Sigmoid colon (tissue), 7 donors: ENCODE measurements around the gene RAD9B. TPM values are rescaled to one million over a fixed set of nuclear protein-coding genes. Genes with fewer than 3 reads are reported as not detected.

Experiments
- DNase-seq: peaks from one replicate; pipeline ENCODE4 v3.0.0-alpha.2; 2019
- H3K27ac ChIP-seq, 4 donors: fragments of 200-600 bp; sonication (generic); one replicate each; pipeline ENCODE4 v1.5.1; 2016 to 2019; ENCODE audit warnings: mild to moderate bottlenecking in 1 of 4
- H3K27me3 ChIP-seq, 3 donors: fragments of 200-600 bp; sonication (generic); one replicate each; pipeline ENCODE4 v1.5.1; 2019; ENCODE audit warnings: mild to moderate bottlenecking in 1 of 3
- H3K36me3 ChIP-seq, 4 donors: fragments of 200-600 bp; sonication (generic); one replicate each; pipeline ENCODE4 v1.5.1; 2016 to 2019
- H3K4me1 ChIP-seq, 4 donors: fragments of 200-600 bp; sonication (generic); one replicate each; pipeline ENCODE4 v1.5.1; 2017 to 2019
- H3K4me3 ChIP-seq, 4 donors: fragments of 200-600 bp; sonication (generic); one replicate each; pipeline ENCODE4 v1.5.1; 2017 to 2019; ENCODE audit warnings: mild to moderate bottlenecking in 2 of 4, moderate library complexity in 1 of 4
- H3K9me3 ChIP-seq, 4 donors: fragments of 200-600 bp in 3 of 4; sonication (generic) in 3 of 4; one replicate each; pipeline versions ENCODE4 v1.5.1 to v1.6.1; 2013 to 2019
- CTCF ChIP-seq, 4 experiments: fragments of 450-650 bp in 3 of 4; fragments of 200-600 bp in 1 of 4; IDR thresholded peaks; one replicate each; pipeline ENCODE4 v1.5.1; 2016 to 2019; ENCODE audit warnings: antibody characterized with exemption in 4 of 4, mild to moderate bottlenecking in 3 of 4, moderate library complexity in 2 of 4
- EP300 ChIP-seq, 4 donors: sonication (generic); formaldehyde crosslinking; IDR thresholded peaks; one replicate each; pipeline ENCODE4 v1.6.1; 2017; ENCODE audit warnings: antibody characterized with exemption in 4 of 4
- POLR2A ChIP-seq, 2 donors: fragments of 450-650 bp; IDR thresholded peaks; one replicate each; pipeline ENCODE4 v1.6.1; 2016; ENCODE audit warnings: antibody characterized with exemption in 2 of 2, mild to moderate bottlenecking in 2 of 2, moderate library complexity in 2 of 2
- POLR2AphosphoS5 ChIP-seq, 4 donors: sonication (generic); formaldehyde crosslinking; IDR thresholded peaks; one replicate each; pipeline ENCODE4 v1.6.1; 2017; ENCODE audit warnings: antibody characterized with exemption in 4 of 4
- WGBS, 2 donors: extraction: QIAGEN DNeasy Blood & Tissue Kit; methylation state at CpG; one replicate each; pipeline ENCODE4 v1.1.7; 2013; 5-methylcytosine and 5-hydroxymethylcytosine counted together
- intact Hi-C: fragments of 100-400 bp; cut with DNase I; formaldehyde crosslinking; loops from one replicate; pipeline ENCODE4 v1.15.1; 2023
- polyA plus RNA-seq, 3 donors: library from polyadenylated mRNA; stranded (reverse); fragments of 200-250 nt; gene quantifications; one replicate each; pipeline ENCODE4 v1.2.3, GENCODE V29; 2013
- total RNA-seq, 4 donors: library from RNA; depleted of rRNA; stranded (reverse); fragments of >200 nt; gene quantifications; one replicate each; pipeline ENCODE4 v1.1.0, GENCODE V29; 2016
- donor health status: healthy with polysubstance abuse.
- donor health status: Bipolar disorder and iron deficiency.
- donor health status: healthy.

Gene RAD9B
- total and polyA plus RNA-seq, 7 donors: 0.36 to 0.71 (median 0.51) TPM; not detected in 1

DNA sequence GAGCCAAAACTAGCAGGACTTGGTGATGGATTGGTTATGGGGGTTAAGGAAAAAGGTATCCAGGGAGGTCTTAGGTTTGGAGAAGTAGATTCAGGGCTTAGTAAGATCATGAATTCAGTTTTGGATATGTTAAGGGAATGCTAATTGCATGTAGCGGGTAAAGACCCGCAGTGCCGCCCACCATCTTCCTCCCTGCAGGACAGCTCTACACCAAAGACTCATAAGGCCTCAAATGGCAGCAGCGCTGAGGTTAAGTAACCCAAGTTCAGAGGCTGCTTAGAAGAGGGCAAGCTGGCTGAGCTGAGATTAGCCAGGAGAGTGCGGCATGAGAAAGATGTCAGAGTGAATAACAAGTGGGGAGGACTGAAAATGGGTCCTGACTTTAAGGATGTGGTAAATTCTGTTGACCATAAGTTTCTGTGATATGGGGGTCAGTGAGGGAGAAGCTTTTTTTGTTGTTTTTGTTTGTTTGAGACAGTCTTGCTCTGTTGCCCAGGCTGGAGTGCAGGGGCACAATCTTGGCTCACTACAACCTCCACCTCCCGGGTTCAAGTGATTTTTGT lies 26.2 kb downstream of the RAD9B start:
- no peak for DNase-seq
- Histone ChIP-seq H3K4me1 (peaks cover 0 to 32% (median 31%) of the 10 kb centered on the region in 4 donors), H3K27me3 (no peaks in the 10 kb centered on the region), H3K36me3 (no peaks in the 10 kb centered on the region), H3K9me3 (no peaks in the 10 kb centered on the region), H3K27ac (no peak overlapping the region), H3K4me3 (no peak overlapping the region)
- intact Hi-C loops: no loop called here
- TF ChIP-seq POLR2AphosphoS5 (IDR thresholded peaks at IDR 0.05): no peak
- TF ChIP-seq EP300 (IDR thresholded peaks at IDR 0.05): no peak
- no peak for TF ChIP-seq POLR2A (IDR thresholded peaks at IDR 0.05)
- TF ChIP-seq CTCF (IDR thresholded peaks at IDR 0.05): no peak
- 95 to 96% methylated on average over 6 of the region's 6 CpGs for WGBS, 2 donors

DNA sequence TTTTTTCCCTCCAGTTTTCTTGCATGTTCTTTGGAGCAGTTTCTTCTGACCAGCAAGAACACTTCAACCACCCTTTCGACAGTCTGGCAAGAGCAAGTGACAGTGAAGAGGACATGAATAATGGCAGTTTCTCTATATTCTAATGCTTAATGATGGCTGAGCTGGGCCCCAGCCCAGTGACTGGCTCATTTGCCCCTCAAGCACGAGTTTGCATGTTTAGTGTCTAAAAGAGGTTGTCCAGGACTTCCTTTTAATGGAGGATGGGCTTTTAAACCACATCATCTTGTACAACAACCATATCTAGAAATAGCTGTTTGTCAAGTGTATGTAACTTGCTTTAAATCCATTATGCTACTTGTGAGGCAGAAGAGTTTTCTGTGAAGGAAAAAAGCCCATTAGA lies 28.4 kb downstream of the RAD9B start:
- H3K27me3 ChIP-seq: no peaks in the 10 kb centered on the region
- peak overlapping the region in 2 of 4 donors; percentile 75 to 78 for H3K27ac ChIP-seq
- 72% methylated on average over 2 of the region's 2 CpGs for WGBS, 2 donors
- DNase-seq: no peak
- H3K4me3 ChIP-seq: no peak overlapping the region
- H3K36me3 ChIP-seq: no peaks in the 10 kb centered on the region
- intact Hi-C loops: no loop called here
- H3K4me1 ChIP-seq: peaks cover 0 to 54% (median 49%) of the 10 kb centered on the region in 4 donors
- H3K9me3 ChIP-seq: no peaks in the 10 kb centered on the region
- TF ChIP-seq CTCF (IDR thresholded peaks at IDR 0.05) (no peak), EP300 (IDR thresholded peaks at IDR 0.05) (no peak), POLR2A (IDR thresholded peaks at IDR 0.05) (no peak), POLR2AphosphoS5 (IDR thresholded peaks at IDR 0.05) (peak in 2 of 4 donors; percentile 10 to 14)

DNA sequence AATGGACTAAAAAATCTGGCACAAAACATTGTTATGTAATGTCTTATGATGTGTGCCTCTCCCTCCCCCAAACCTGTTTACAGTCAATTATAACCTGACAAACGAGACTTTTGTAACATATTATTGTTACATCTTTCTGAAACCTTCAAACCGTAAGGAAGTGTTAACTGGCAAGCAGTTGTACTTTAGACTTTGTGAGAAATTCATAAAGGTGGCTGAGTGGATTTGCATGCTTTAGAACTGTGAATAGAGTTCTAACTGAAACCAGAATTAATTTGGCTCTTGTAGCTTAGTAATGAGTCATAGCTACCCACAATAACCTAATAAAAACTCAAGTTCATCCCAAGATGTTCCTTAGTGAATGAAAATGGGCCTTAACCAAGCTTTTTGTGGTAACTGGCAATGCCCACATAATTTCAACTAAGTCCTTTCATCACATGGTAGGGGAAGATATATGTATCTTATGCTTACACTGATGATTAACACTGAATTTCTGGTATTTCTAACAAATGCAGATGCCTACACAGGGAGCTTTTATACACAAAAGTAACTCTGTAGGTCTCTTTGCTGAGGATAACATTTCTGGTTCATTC lies 29.7 kb downstream of the RAD9B start:
- TF ChIP-seq CTCF (IDR thresholded peaks at IDR 0.05): no peak
- TF ChIP-seq EP300 (IDR thresholded peaks at IDR 0.05): no peak
- TF ChIP-seq POLR2AphosphoS5 (IDR thresholded peaks at IDR 0.05): no peak
- TF ChIP-seq POLR2A (IDR thresholded peaks at IDR 0.05): no peak
- Histone ChIP-seq H3K9me3 (no peaks in the 10 kb centered on the region), H3K36me3 (peaks cover 0 to 12% (median 3%) of the 10 kb centered on the region in 4 donors), H3K4me1 (peaks cover 0 to 65% (median 55%) of the 10 kb centered on the region in 4 donors), H3K4me3 (peak overlapping the region in 1 of 4 donors; percentile 4), H3K27ac (peak overlapping the region; percentile 45 to 78 (median 69)), H3K27me3 (no peaks in the 10 kb centered on the region)
- intact Hi-C loops: no loop called here
- no peak for DNase-seq
- 9 to 39% methylated on average over 2 of the region's 2 CpGs for WGBS, 2 donors

GRCh38 chr12:110532644-110533043 lies 30.5 kb downstream of the RAD9B start:
- intact Hi-C loops: no loop called here
- no peaks in the 10 kb centered on the region for H3K27me3 ChIP-seq
- H3K27ac ChIP-seq: peak overlapping the region; percentile 45 to 78 (median 69)
- no peak for DNase-seq
- H3K36me3 ChIP-seq: peaks cover 0 to 15% (median 3%) of the 10 kb centered on the region in 4 donors
- peaks cover 0 to 73% (median 63%) of the 10 kb centered on the region in 4 donors for H3K4me1 ChIP-seq
- WGBS, 2 donors: 79 to 80% methylated on average over 3 of the region's 3 CpGs
- H3K4me3 ChIP-seq: no peak overlapping the region
- TF ChIP-seq EP300 (IDR thresholded peaks at IDR 0.05): no peak
- no peaks in the 10 kb centered on the region for H3K9me3 ChIP-seq

DNA sequence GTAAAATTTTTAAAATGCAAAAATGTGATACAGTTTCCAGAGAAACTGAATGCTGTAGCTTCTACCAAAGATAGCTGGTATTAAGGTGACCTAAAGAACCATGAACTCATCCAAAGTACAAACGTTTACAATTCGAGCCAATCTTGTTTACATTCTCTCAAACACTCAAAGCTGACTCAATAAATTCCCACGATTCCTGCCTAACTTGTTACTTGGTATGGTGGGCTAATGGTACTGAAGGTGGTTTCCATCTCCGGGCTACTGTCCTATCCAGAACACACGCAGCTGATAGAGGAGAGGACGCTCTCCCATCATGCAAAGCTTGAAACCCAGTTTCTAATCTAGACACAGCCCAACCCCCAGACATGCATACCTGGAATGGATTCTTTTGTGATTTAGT lies 31.5 kb downstream of the RAD9B start:
- Histone ChIP-seq H3K9me3 (no peaks in the 10 kb centered on the region), H3K27me3 (no peaks in the 10 kb centered on the region), H3K4me1 (peaks cover 0 to 82% (median 69%) of the 10 kb centered on the region in 4 donors), H3K4me3 (no peak overlapping the region), H3K36me3 (peaks cover 0 to 25% (median 5%) of the 10 kb centered on the region in 4 donors), H3K27ac (peak overlapping the region; percentile 45 to 78 (median 69))
- no peak for DNase-seq
- intact Hi-C loops: no loop called here
- no peak for TF ChIP-seq CTCF (IDR thresholded peaks at IDR 0.05)
- TF ChIP-seq POLR2AphosphoS5 (IDR thresholded peaks at IDR 0.05): no peak
- TF ChIP-seq POLR2A (IDR thresholded peaks at IDR 0.05): no peak
- no peak for TF ChIP-seq EP300 (IDR thresholded peaks at IDR 0.05)
- 40 to 69% methylated on average over 6 of the region's 6 CpGs for WGBS, 2 donors
